ENCODE data around the gene ADORA2A. TPM values are rescaled to one million over a fixed set of nuclear protein-coding genes. Genes with fewer than 3 reads are reported as not detected.

ADORA2A gene
- total and polyA plus RNA-seq, 10 of the 15 experiments (the other 5 are each of a cell fraction or from before 2014, with no cell fraction given), result 0.69 to 31.2 (median 18.3) TPM

- TF ChIP-seq TARDBP (IDR thresholded peaks at IDR 0.05; ENCODE audit: borderline replicate concordance) (no peak), IKZF2 (IDR thresholded peaks at IDR 0.05) (0 out of 4 replicates have a peak, but pooled peaks of 1 of the 2 experiments have one; percentile 14), ATF7 (IDR thresholded peaks at IDR 0.05; ENCODE audit: low read depth) (peak; percentile 54), MLLT1 (IDR thresholded peaks at IDR 0.05) (peak; percentile 67), LARP7 (IDR thresholded peaks at IDR 0.05) (no peak), ATF2 (IDR thresholded peaks at IDR 0.05; ENCODE audit: low read length) (0 out of 2 replicates have a peak, but pooled peaks have one; percentile 12), BHLHE40 (IDR thresholded peaks at IDR 0.05; ENCODE audit: borderline replicate concordance in 1 of 2, low read depth in 2 of 2, low read length in 1 of 2) (peak; percentile 46 to 47; a peak in 2 of 4 replicates)
Measured at GRCh38 chr22:24400726-24401596, 26.4 kb upstream of the ADORA2A start (continued).

GRCh38 chr22:24401931-24402367, 25.4 kb upstream of the ADORA2A start:
- FAIRE-seq (no peak), DNase-seq (ENCODE audit: low read depth, low spot score) (no peak), ATAC-seq (peak; percentile 14)
- Histone ChIP-seq H4K20me1 (ENCODE audit: control insufficient read depth, insufficient read depth) (no peaks in the 10 kb centered on the region), H3K4me2 (ENCODE audit: control insufficient read depth, insufficient read depth) (peak overlapping the region; percentile 95), H3K79me2 (ENCODE audit: control insufficient read depth, insufficient read depth, low read length) (peaks cover 1% of the 10 kb centered on the region), H3K27ac (ENCODE audit: control insufficient read depth, insufficient read depth) (peak overlapping the region; percentile 85), H3K4me3 (no peak overlapping the region), H2AFZ (ENCODE audit: control insufficient read depth, low read depth, low read length) (no peak overlapping the region), H3K4me1 (ENCODE audit: control insufficient read depth, insufficient read depth, low read length) (peaks cover 44% of the 10 kb centered on the region), H3K36me3 (ENCODE audit: control insufficient read depth in 2 of 2, insufficient read depth in 2 of 2, low read length in 1 of 2) (peaks cover 5 to 7% of the 10 kb centered on the region in 2 experiments), H3K9ac (ENCODE audit: control insufficient read depth, insufficient read depth, low read length) (no peak overlapping the region; the same call in 1 of the 2 replicates), H3K27me3 (replicated peaks in 1 of 2; ENCODE audit: control insufficient read depth in 2 of 2, insufficient read depth in 2 of 2, low read length in 1 of 2) (no peaks in the 10 kb centered on the region), H3K9me3 (replicated peaks; ENCODE audit: control insufficient read depth, insufficient read depth, low read length) (no peaks in the 10 kb centered on the region)
- WGBS (ENCODE audit: insufficient coverage, insufficient replicate concordance, low lambda C conversion rate, missing lambda C conversion rate), result 80% methylated on average over 5 of the region's 5 CpGs
- intact Hi-C loops (cut with micrococcal nuclease; ENCODE audit: unreplicated experiment) (no loop called here), in situ Hi-C loops (cut with MboI) (no loop called here)
- POLR2A ChIA-PET, result interaction anchor here (0.6 to 3.0 kb wide), 5 partner anchors 20 to 41 kb away, joined by 5 to 11 read pairs (median 6); no protein-coding TSS in a partner anchor
- RAD21 ChIA-PET (ENCODE audit: unreplicated experiment), result interaction anchor here (0.6 to 3.1 kb wide), 8 partner anchors 22 to 615 kb away, joined by 3 to 13 read pairs (median 4); partner anchors contain the start of genes ADORA2A and CABIN1
- BruUV-seq (replicated peaks), result no TSS peak
- CTCF ChIA-PET, result interaction anchor here (0.6 to 1.4 kb wide), 7 partner anchors 8 to 124 kb away, joined by 3 to 6 read pairs (median 3); no protein-coding TSS in a partner anchor
- SMC1A ChIA-PET (ENCODE audit: uncharacterized antibody, unreplicated experiment), result interaction anchor here (0.9 to 2.8 kb wide), 14 partner anchors 12 to 131 kb away, joined by 3 to 8 read pairs (median 3); partner anchors contain the start of gene SPECC1L
- TF ChIP-seq PRDM15 (CRISPR knock-in tag; IDR thresholded peaks at IDR 0.05), result no peak
- TF ChIP-seq IRF3 (IDR thresholded peaks at IDR 0.05), result no peak
- no peak for TF ChIP-seq CREB1 (IDR thresholded peaks at IDR 0.05; ENCODE audit: low read depth)
